SK-N-SH (cell line): ENCODE measurements around the gene TSC22D1. TPM values are rescaled to one million over a fixed set of nuclear protein-coding genes. Genes with fewer than 3 reads are reported as not detected.

Source experiments
- CTCF ChIA-PET: fragments of 300-600, 350-600 bp; formaldehyde crosslinking; extraction: SDS; loops from one replicate; lab custom pipeline; 2021; lab: Yijun Ruan, JAX
- POLR2A ChIA-PET: fragments of 350-600 bp; sonication (Branson Sonifier 250); formaldehyde crosslinking; extraction: SDS; loops from one replicate; lab custom pipeline; 2020; ENCODE audit warnings: antibody characterized with exemption, inconsistent platforms; lab: Yijun Ruan, JAX
- DNase-seq: peaks from one replicate; pipeline ENCODE4 v3.0.0; 2012
- H2AFZ ChIP-seq: fragments of 200-600 bp; sonication (generic); 2 replicates; pipeline ENCODE4 v1.8.1; 2016; ENCODE audit warnings: antibody characterized with exemption, mild to moderate bottlenecking, low read depth
- H3F3A ChIP-seq: fragments of 200-600 bp; sonication (generic); replicated peaks from 2 replicates; pipeline ENCODE3; 2016; ENCODE audit warnings: antibody characterized with exemption, mild to moderate bottlenecking; ENCODE audit not compliant: insufficient read depth
- H3K27ac ChIP-seq, 2 experiments: fragments of 200-500 bp in 1 of 2; fragments of 200-600 bp in 1 of 2; sonication (Bioruptor generic) in 1 of 2; sonication (generic), shearing (Covaris generic) in 1 of 2; 2 replicates each; pipeline versions ENCODE4 v1.5.1 to v1.6.1; 2014 to 2016; ENCODE audit warnings: low read depth in 2 of 2, inconsistent platforms in 1 of 2, low read length in 1 of 2, mild to moderate bottlenecking in 1 of 2, mixed read lengths in 1 of 2
- H3K27me3 ChIP-seq: fragments of 200-600 bp; sonication (generic), shearing (Covaris generic); 2 replicates; pipeline ENCODE4 v1.6.1; 2016; ENCODE audit warnings: mixed run types; ENCODE audit not compliant: insufficient read depth
- H3K36me3 ChIP-seq, 2 experiments: fragments of 200-500 bp in 1 of 2; fragments of 200-600 bp in 1 of 2; sonication (Bioruptor generic) in 1 of 2; sonication (generic) in 1 of 2; replicated peaks in 1 of 2; 2 replicates each; pipeline versions ENCODE3 to v1.5.1; 2014 to 2016; ENCODE audit warnings: low read length in 1 of 2, mild to moderate bottlenecking in 1 of 2; ENCODE audit not compliant: insufficient read depth in 2 of 2, control insufficient read depth in 1 of 2
- H3K4me1 ChIP-seq, 2 experiments: fragments of 200-500 bp in 1 of 2; fragments of 200-600 bp in 1 of 2; sonication (Bioruptor generic) in 1 of 2; sonication (generic), shearing (Covaris generic) in 1 of 2; 2 replicates each; pipeline versions ENCODE4 v1.5.1 to v1.6.1; 2014 to 2016; ENCODE audit warnings: low read depth in 1 of 2, low read length in 1 of 2, mixed run types in 1 of 2; ENCODE audit not compliant: insufficient read depth in 2 of 2, control insufficient read depth in 1 of 2
- H3K4me2 ChIP-seq: fragments of 200-600 bp; sonication (generic), shearing (Covaris generic); 2 replicates; pipeline ENCODE4 v1.6.1; 2017; ENCODE audit warnings: mixed run types
- H3K4me3 ChIP-seq, 2 experiments: fragments of 200-500 bp in 1 of 2; fragments of 200-600 bp in 1 of 2; sonication (Bioruptor generic) in 1 of 2; sonication (generic), shearing (Covaris generic) in 1 of 2; 2 replicates each; pipeline versions ENCODE4 v1.5.1 to v1.8.1; 2014 to 2016; ENCODE audit warnings: low read depth in 2 of 2, inconsistent platforms in 1 of 2, low read length in 1 of 2, mild to moderate bottlenecking in 1 of 2, mixed read lengths in 1 of 2, moderate library complexity in 1 of 2
- H3K79me2 ChIP-seq: fragments of 200-600 bp; sonication (generic); 2 replicates; pipeline ENCODE4 v1.8.1; 2017; ENCODE audit warnings: mild to moderate bottlenecking; ENCODE audit not compliant: insufficient read depth
- H3K9ac ChIP-seq: fragments of 200-600 bp; sonication (generic); 2 replicates; pipeline ENCODE4 v1.6.1; 2017; ENCODE audit warnings: mixed run types
- H3K9me2 ChIP-seq: fragments of 200-600 bp; sonication (generic); 2 replicates; pipeline ENCODE4 v1.6.1; 2017; ENCODE audit warnings: mixed run types
- H3K9me3 ChIP-seq: fragments of 200-600 bp; sonication (generic); 2 replicates; pipeline ENCODE4 v1.6.1; 2017; ENCODE audit warnings: mixed run types, mild to moderate bottlenecking, moderate library complexity
- H4K20me1 ChIP-seq: fragments of 200-600 bp; sonication (generic); 2 replicates; pipeline ENCODE4 v1.6.1; 2017; ENCODE audit warnings: mild to moderate bottlenecking, mixed run types; ENCODE audit not compliant: insufficient read depth
- CHD2 ChIP-seq: fragments of 150-350 bp; IDR thresholded peaks from 2 replicates; pipeline ENCODE4 v1.6.1; 2018; ENCODE audit warnings: low read length; ENCODE audit not compliant: partially characterized antibody
- ELF1 ChIP-seq: IDR thresholded peaks from 2 replicates; pipeline ENCODE4 v1.4.0; 2012
- EP300 ChIP-seq, 2 experiments: IDR thresholded peaks; 2 replicates each; pipeline versions ENCODE4 v1.4.0 to v1.6.1; 2012; ENCODE audit warnings: borderline replicate concordance in 1 of 2, low read depth in 1 of 2, low read length in 1 of 2
- FOSL2 ChIP-seq: IDR thresholded peaks from 2 replicates; pipeline ENCODE4 v1.4.0; 2012; ENCODE audit warnings: low read depth, mild to moderate bottlenecking, moderate library complexity, borderline replicate concordance
- GABPA ChIP-seq: IDR thresholded peaks from 2 replicates; pipeline ENCODE4 v1.4.0; 2012; ENCODE audit warnings: low read depth, mild to moderate bottlenecking
- NRF1 ChIP-seq: IDR thresholded peaks from 2 replicates; pipeline ENCODE4 v1.6.1; 2012; ENCODE audit warnings: low read depth, mild to moderate bottlenecking, low read length
- RAD21 ChIP-seq: IDR thresholded peaks from 2 replicates; pipeline ENCODE4 v1.6.1; 2012; ENCODE audit warnings: mild to moderate bottlenecking, low read length
- RCOR1 ChIP-seq: fragments of 150-350 bp; IDR thresholded peaks from 2 replicates; pipeline ENCODE4 v1.6.1; 2017; ENCODE audit warnings: antibody characterized with exemption, low read length
- SMC3 ChIP-seq: IDR thresholded peaks from 2 replicates; pipeline ENCODE4 v1.6.1; 2012; ENCODE audit warnings: low read depth, low read length, improper control_type of control experiment
- TAF1 ChIP-seq: IDR thresholded peaks from 2 replicates; pipeline ENCODE4 v1.6.1; 2012; ENCODE audit warnings: low read depth, mild to moderate bottlenecking, low read length, moderate library complexity, borderline replicate concordance
- WGBS: methylation state at CpG from one replicate; pipeline ENCODE4 v1.1.6; 2017; ENCODE audit warnings: low lambda C conversion rate; 5-methylcytosine and 5-hydroxymethylcytosine counted together
- polyA plus RNA-seq, 3 experiments: library from polyadenylated mRNA; depleted of rRNA; stranded (reverse); fragments of >200 nt; gene quantifications; 2 replicates each; pipeline ENCODE4 v1.2.3, GENCODE V29; 2012
- TF ChIP-seq, protein P1 (sequence below): IDR thresholded peaks from 2 replicates; pipeline ENCODE4; 2012
- TF ChIP-seq, protein P2 (sequence below): IDR thresholded peaks from 2 replicates; pipeline ENCODE4 v1.6.1; 2012; ENCODE audit warnings: mild to moderate bottlenecking, low read depth, low read length, moderate library complexity

The TSC22D1 gene
- polyA plus RNA-seq, 1 of the 3 experiments (the other 2 are of a cell fraction), result 137 TPM

DNA sequence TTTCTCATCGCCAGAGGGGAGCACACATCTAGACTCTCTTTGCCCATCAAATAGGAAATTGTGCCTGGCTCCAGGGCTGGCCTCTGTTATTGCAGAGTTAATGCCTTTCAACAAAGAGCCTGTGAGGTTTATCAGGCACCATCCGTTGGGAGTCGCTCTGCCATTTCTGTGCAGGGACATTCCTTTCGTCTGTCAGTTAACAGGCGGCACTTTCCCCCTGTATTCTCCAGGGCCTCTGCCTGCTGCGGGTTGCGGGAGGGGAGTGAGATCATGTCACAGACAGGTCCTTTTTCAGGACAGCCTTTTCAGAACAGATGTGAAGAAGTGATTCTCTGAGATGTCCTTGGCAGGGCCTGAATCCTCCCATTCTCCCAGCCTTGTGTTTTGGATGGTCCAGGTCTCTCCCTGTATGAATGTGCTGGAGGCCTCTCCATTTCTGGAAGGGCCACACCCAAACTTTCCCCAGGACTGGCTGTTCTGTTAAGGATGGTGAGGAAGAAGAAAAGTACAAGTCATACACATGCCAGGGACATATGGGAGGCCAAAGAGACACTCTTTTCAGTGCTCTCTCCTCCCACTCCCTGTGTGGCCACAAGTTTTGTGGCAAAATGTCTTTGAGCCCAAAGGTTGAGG lies 187.6 kb downstream of the TSC22D1 start:
- POLR2A ChIA-PET, result no interaction called here
- TF ChIP-seq, protein P1, sequence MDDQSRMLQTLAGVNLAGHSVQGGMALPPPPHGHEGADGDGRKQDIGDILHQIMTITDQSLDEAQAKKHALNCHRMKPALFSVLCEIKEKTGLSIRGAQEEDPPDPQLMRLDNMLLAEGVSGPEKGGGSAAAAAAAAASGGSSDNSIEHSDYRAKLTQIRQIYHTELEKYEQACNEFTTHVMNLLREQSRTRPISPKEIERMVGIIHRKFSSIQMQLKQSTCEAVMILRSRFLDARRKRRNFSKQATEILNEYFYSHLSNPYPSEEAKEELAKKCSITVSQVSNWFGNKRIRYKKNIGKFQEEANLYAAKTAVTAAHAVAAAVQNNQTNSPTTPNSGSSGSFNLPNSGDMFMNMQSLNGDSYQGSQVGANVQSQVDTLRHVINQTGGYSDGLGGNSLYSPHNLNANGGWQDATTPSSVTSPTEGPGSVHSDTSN, result no peak
- TF ChIP-seq EP300 (IDR thresholded peaks at IDR 0.05; ENCODE audit: borderline replicate concordance in 1 of 2, low read depth in 1 of 2, low read length in 1 of 2) (peak in 1 of 2 experiments; percentile 20; a peak in 1 of 4 replicates), RCOR1 (0 out of 2 replicates have a peak, but pooled peaks have one; percentile 12), ELF1 (no peak), TAF1 (no peak), RAD21 (peak; percentile 55), NRF1 (no peak), GABPA (no peak), SMC3 (peak; percentile 17; the same call in 1 of the 2 replicates), FOSL2 (no peak), CHD2 (peak; percentile 62)
- TF ChIP-seq, protein P2, sequence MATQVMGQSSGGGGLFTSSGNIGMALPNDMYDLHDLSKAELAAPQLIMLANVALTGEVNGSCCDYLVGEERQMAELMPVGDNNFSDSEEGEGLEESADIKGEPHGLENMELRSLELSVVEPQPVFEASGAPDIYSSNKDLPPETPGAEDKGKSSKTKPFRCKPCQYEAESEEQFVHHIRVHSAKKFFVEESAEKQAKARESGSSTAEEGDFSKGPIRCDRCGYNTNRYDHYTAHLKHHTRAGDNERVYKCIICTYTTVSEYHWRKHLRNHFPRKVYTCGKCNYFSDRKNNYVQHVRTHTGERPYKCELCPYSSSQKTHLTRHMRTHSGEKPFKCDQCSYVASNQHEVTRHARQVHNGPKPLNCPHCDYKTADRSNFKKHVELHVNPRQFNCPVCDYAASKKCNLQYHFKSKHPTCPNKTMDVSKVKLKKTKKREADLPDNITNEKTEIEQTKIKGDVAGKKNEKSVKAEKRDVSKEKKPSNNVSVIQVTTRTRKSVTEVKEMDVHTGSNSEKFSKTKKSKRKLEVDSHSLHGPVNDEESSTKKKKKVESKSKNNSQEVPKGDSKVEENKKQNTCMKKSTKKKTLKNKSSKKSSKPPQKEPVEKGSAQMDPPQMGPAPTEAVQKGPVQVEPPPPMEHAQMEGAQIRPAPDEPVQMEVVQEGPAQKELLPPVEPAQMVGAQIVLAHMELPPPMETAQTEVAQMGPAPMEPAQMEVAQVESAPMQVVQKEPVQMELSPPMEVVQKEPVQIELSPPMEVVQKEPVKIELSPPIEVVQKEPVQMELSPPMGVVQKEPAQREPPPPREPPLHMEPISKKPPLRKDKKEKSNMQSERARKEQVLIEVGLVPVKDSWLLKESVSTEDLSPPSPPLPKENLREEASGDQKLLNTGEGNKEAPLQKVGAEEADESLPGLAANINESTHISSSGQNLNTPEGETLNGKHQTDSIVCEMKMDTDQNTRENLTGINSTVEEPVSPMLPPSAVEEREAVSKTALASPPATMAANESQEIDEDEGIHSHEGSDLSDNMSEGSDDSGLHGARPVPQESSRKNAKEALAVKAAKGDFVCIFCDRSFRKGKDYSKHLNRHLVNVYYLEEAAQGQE, result no peak

More for the DNA sequence above, 187.6 kb downstream of the TSC22D1 start:
- peak overlapping the region in 1 of 2 experiments; percentile 62; a peak in 2 of 4 replicates for H3K27ac ChIP-seq
- no peak overlapping the region for H3K9ac ChIP-seq
- no peaks in the 10 kb centered on the region for H3K9me2 ChIP-seq
- CTCF ChIA-PET, result interaction anchor here (0.7 to 2.4 kb wide), 3 partner anchors 14 to 35 kb away, joined by 3 to 7 read pairs (median 4); no protein-coding TSS in a partner anchor
- H3K9me3 ChIP-seq, result no peaks in the 10 kb centered on the region
- H2AFZ ChIP-seq, result no peak overlapping the region
- peak; percentile 47 for DNase-seq
- peaks cover 0 to 10% of the 10 kb centered on the region in 2 experiments; a peak in 2 of 4 replicates for H3K4me1 ChIP-seq
- H3K79me2 ChIP-seq, result no peaks in the 10 kb centered on the region
- no peak overlapping the region for H3K4me2 ChIP-seq
- H3F3A ChIP-seq, result no peaks in the 10 kb centered on the region
- H3K4me3 ChIP-seq, result no peak overlapping the region
- H3K36me3 ChIP-seq, result peaks cover 0 to 8% of the 10 kb centered on the region in 2 experiments
- no peaks in the 10 kb centered on the region for H3K27me3 ChIP-seq
- WGBS, result 68% methylated on average over 7 of the region's 7 CpGs
- no peaks in the 10 kb centered on the region for H4K20me1 ChIP-seq
